ENCODE results near the gene DNAH10.

Gene DNAH10

DNA sequence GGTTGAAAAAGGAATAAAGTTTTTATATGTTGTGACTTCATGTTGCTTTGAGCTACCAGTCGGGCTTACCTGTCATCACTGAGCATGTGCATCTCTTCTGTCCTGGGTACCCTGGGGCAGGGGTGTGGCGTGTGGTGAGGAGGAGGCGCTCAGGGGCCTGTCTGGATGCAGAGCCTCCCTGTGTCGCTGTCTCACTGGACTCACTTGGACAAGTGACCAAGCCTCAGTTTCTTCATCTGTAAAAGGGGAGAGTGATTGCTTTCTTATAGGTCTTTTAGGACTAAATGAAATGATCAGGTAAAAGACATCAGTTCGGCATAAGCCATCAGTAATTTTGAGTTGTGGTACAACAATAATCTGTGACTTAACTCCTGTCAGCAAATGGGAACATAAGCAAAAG, 27.8 kb upstream of the DNAH10 start:
- ATAC-seq: no peak
- TF ChIP-seq ZNF8 (CRISPR knock-in tag; IDR thresholded peaks at IDR 0.05) (no peak), TOX (CRISPR knock-in tag; IDR thresholded peaks at IDR 0.05; ENCODE audit: borderline replicate concordance) (no peak), SNAI2 (CRISPR knock-in tag; IDR thresholded peaks at IDR 0.05) (no peak), ISL1 (CRISPR knock-in tag; IDR thresholded peaks at IDR 0.05) (no peak), BACH2 (CRISPR knock-in tag; IDR thresholded peaks at IDR 0.05; ENCODE audit: borderline replicate concordance) (no peak), PATZ1 (CRISPR knock-in tag; IDR thresholded peaks at IDR 0.05; ENCODE audit: borderline replicate concordance) (no peak), TCF4 (CRISPR knock-in tag; IDR thresholded peaks at IDR 0.05; ENCODE audit: borderline replicate concordance) (no peak), GLIS3 (CRISPR knock-in tag; IDR thresholded peaks at IDR 0.05) (no peak), ARNTL (CRISPR knock-in tag; IDR thresholded peaks at IDR 0.05; ENCODE audit: borderline replicate concordance, low read depth) (no peak), ZNF565 (CRISPR knock-in tag; conservative IDR thresholded peaks at IDR 0.05; ENCODE audit: low read depth) (no peak), OSR1 (CRISPR knock-in tag; IDR thresholded peaks at IDR 0.05) (no peak), RARB (CRISPR knock-in tag; IDR thresholded peaks at IDR 0.05) (no peak), ZNF70 (CRISPR knock-in tag; IDR thresholded peaks at IDR 0.05) (no peak), ZFP3 (CRISPR knock-in tag; IDR thresholded peaks at IDR 0.05) (no peak), ESRRG (CRISPR knock-in tag; IDR thresholded peaks at IDR 0.05) (no peak)
- TF ChIP-seq, protein P1, sequence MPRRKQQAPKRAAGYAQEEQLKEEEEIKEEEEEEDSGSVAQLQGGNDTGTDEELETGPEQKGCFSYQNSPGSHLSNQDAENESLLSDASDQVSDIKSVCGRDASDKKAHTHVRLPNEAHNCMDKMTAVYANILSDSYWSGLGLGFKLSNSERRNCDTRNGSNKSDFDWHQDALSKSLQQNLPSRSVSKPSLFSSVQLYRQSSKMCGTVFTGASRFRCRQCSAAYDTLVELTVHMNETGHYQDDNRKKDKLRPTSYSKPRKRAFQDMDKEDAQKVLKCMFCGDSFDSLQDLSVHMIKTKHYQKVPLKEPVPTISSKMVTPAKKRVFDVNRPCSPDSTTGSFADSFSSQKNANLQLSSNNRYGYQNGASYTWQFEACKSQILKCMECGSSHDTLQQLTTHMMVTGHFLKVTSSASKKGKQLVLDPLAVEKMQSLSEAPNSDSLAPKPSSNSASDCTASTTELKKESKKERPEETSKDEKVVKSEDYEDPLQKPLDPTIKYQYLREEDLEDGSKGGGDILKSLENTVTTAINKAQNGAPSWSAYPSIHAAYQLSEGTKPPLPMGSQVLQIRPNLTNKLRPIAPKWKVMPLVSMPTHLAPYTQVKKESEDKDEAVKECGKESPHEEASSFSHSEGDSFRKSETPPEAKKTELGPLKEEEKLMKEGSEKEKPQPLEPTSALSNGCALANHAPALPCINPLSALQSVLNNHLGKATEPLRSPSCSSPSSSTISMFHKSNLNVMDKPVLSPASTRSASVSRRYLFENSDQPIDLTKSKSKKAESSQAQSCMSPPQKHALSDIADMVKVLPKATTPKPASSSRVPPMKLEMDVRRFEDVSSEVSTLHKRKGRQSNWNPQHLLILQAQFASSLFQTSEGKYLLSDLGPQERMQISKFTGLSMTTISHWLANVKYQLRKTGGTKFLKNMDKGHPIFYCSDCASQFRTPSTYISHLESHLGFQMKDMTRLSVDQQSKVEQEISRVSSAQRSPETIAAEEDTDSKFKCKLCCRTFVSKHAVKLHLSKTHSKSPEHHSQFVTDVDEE (CRISPR knock-in tag; IDR thresholded peaks at IDR 0.05): no peak
- TF ChIP-seq, protein P2, sequence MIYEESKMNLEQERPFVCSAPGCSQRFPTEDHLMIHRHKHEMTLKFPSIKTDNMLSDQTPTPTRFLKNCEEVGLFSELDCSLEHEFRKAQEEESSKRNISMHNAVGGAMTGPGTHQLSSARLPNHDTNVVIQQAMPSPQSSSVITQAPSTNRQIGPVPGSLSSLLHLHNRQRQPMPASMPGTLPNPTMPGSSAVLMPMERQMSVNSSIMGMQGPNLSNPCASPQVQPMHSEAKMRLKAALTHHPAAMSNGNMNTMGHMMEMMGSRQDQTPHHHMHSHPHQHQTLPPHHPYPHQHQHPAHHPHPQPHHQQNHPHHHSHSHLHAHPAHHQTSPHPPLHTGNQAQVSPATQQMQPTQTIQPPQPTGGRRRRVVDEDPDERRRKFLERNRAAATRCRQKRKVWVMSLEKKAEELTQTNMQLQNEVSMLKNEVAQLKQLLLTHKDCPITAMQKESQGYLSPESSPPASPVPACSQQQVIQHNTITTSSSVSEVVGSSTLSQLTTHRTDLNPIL (CRISPR knock-in tag; IDR thresholded peaks at IDR 0.05; ENCODE audit: low read depth): no peak

DNA sequence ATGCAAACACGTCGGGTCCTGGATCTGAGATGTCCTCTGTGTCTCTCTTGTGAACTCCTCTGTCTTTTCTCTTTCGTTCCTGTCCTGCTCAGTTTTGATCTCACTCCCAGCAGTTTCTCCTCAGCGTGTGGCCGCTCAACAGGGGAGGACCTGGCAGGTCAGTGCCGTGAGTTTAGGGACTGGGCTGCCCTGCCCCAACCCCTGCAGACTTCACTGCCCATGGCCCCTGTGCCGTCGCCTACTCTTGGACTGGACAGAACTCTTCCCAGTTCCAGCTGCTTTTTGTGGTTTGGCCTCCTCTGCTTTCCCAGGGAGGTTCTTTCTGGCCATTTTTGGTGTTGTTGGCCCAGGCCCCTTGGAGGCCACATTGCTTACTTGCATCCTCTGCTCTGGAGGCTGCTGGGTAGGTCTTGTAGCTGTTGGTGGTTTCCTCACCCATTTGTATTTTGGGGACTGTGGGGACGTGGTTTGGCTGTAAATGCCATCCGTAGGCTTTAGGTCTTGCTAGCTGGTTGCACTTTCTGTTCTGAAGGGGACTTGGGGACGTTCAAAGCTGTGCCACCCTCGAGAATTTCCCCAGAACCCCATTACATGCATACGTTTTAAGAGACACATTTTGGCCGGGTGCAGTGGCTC, 20.0 kb upstream of the DNAH10 start:
- no peak for ATAC-seq
- TF ChIP-seq, protein P2 (CRISPR knock-in tag; IDR thresholded peaks at IDR 0.05; ENCODE audit: low read depth): no peak
- TF ChIP-seq TCF4 (CRISPR knock-in tag; IDR thresholded peaks at IDR 0.05; ENCODE audit: borderline replicate concordance) (no peak), OSR1 (CRISPR knock-in tag; IDR thresholded peaks at IDR 0.05) (no peak)

DNA sequence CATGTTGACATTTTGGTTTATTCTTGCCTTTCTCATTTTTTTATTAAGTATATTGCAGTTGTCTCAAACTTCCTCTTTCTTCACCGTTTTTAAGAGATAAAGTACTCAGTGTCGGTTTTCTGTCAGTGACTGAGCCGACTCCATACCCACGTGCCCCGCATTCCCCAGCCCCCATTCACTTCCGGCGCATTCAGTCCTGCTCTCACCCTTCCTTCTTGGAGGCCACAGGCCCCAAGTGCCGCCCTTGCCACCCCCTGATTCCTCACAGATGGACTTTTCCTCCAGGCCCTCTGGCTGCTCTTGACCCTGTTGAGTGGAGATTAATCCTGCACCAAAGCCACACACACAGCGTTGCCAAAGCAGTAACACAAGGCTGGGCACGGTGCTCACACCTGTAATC, 19.1 kb upstream of the DNAH10 start:
- no peak for ATAC-seq
- TF ChIP-seq OSR1 (CRISPR knock-in tag; IDR thresholded peaks at IDR 0.05) (no peak), ZNF565 (CRISPR knock-in tag; conservative IDR thresholded peaks at IDR 0.05; ENCODE audit: low read depth) (no peak), GLIS3 (CRISPR knock-in tag; IDR thresholded peaks at IDR 0.05) (no peak), TOX (CRISPR knock-in tag; IDR thresholded peaks at IDR 0.05; ENCODE audit: borderline replicate concordance) (no peak), SNAI2 (CRISPR knock-in tag; IDR thresholded peaks at IDR 0.05) (no peak), ZFP3 (CRISPR knock-in tag; IDR thresholded peaks at IDR 0.05) (no peak), TCF4 (CRISPR knock-in tag; IDR thresholded peaks at IDR 0.05; ENCODE audit: borderline replicate concordance) (no peak)
- TF ChIP-seq, protein P2 (CRISPR knock-in tag; IDR thresholded peaks at IDR 0.05; ENCODE audit: low read depth): no peak
- TF ChIP-seq, protein P3, sequence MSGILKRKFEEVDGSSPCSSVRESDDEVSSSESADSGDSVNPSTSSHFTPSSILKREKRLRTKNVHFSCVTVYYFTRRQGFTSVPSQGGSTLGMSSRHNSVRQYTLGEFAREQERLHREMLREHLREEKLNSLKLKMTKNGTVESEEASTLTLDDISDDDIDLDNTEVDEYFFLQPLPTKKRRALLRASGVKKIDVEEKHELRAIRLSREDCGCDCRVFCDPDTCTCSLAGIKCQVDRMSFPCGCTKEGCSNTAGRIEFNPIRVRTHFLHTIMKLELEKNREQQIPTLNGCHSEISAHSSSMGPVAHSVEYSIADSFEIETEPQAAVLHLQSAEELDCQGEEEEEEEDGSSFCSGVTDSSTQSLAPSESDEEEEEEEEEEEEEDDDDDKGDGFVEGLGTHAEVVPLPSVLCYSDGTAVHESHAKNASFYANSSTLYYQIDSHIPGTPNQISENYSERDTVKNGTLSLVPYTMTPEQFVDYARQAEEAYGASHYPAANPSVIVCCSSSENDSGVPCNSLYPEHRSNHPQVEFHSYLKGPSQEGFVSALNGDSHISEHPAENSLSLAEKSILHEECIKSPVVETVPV (CRISPR knock-in tag; IDR thresholded peaks at IDR 0.05): no peak
